Measurements from ENCODE around the gene SMIM11.
A peak's percentile ranks its signal among the peaks of the same experiment; 100 is the strongest.

GRCh38 chr21:34336756-34337391 lies 38.4 kb upstream of the SMIM11 start:
- TF ChIP-seq CTCF (IDR thresholded peaks at IDR 0.05) (no peak), POLR2A (IDR thresholded peaks at IDR 0.05) (no peak), POLR2AphosphoS5 (IDR thresholded peaks at IDR 0.05) (peak; percentile 7), EP300 (IDR thresholded peaks at IDR 0.05) (no peak)

All from gastroesophageal sphincter (tissue), 3 donors.